ENCODE data around the gene LIME1.
A peak's percentile ranks its signal among the peaks of the same experiment; 100 is the strongest.
"Not testable (repeated sequence)": the region's sequence is repeated elsewhere in the genome, so short reads cannot be mapped to it uniquely, and the experiment has no call there.

Gene LIME1

GRCh38 chr20:63707558-63708300 is 28.7 kb upstream of the LIME1 start, which contains the start of the genes ARFRP1 and ZGPAT:
Gene ARFRP1, minus strand, starts transcription at chr20:63707976. Its CDS starts 885 bp downstream, at chr20:63707091.
Gene ZGPAT, plus strand, starts transcription at chr20:63708039. Its CDS starts 542 bp downstream, at chr20:63708581.
- DNase-seq (ENCODE audit: low read depth in 3 of 3), result peak; percentile 71 to 83 (median 73)

- DNase-seq (ENCODE audit: low read depth in 3 of 3), result no peak
Observed at GRCh38 chr20:63708301-63709148, 27.9 kb upstream of the LIME1 start.

GRCh38 chr20:63709149-63709527 is 27.3 kb upstream of the LIME1 start:
- no peak for DNase-seq (ENCODE audit: low read depth in 3 of 3)

GRCh38 chr20:63711085-63711645 is 25.3 kb upstream of the LIME1 start:
- no peak for DNase-seq (ENCODE audit: low read depth in 3 of 3)

DNA sequence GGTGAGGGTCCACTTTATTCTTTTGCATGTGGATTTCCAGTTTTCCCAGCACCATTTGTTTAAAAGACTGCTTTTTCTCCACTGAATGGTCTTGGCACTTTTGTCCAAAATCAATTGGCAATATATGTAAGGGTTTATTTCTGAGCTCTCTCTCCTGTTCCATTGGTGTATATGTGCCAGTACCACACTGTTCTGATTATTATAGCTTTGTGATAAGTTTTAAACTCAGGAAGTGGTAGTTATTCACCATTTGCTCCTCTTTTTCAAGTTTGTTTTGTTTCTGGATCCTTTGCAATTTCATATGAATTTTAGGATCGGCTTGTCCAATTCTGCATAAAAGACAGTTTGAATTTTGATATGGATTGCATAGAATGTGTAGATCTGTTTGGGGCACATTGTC is 24.3 kb upstream of the LIME1 start:
- no peak for DNase-seq (ENCODE audit: low read depth in 3 of 3)

GRCh38 chr20:63714858-63715257 is 21.6 kb upstream of the LIME1 start:
- no peak for DNase-seq (ENCODE audit: low read depth in 3 of 3)

- no peak for DNase-seq (ENCODE audit: low read depth in 3 of 3)
Observed at GRCh38 chr20:63718996-63719395, 17.5 kb upstream of the LIME1 start.

DNA sequence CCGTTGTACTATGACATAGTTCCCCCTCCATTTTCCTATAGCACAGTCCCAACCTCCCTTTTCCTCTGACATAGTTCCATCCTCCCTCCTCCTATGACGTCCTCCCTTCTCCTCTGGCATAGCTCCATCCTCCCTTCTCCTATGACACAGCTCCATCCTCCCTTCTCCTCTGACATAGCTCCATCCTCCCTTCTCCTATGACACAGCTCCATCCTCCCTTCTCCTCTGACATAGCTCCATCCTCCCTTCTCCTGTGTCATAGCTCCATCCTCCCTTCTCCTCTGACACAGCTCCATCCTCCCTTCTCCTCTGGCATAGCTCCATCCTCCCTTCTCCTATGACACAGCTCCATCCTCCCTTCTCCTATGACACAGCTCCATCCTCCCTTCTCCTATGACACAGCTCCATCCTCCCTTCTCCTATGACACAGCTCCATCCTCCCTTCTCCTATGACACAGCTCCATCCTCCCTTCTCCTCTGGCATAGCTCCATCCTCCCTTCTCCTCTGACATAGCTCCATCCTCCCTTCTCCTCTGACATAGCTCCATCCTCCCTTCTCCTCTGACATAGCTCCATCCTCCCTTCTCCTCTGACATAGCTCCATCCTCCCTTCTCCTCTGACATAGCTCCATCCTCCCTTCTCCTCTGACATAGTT is 13.4 kb upstream of the LIME1 start:
- DNase-seq (ENCODE audit: low read depth in 3 of 3), result not testable (repeated sequence)

- DNase-seq (ENCODE audit: low read depth in 3 of 3), result not testable (repeated sequence)
Observed at GRCh38 chr20:63730189-63730733, 6.2 kb upstream of the LIME1 start.

GRCh38 chr20:63731410-63731809 is 5.1 kb upstream of the LIME1 start:
- DNase-seq (ENCODE audit: low read depth in 3 of 3), result no peak

GRCh38 chr20:63732118-63733095 is 4.1 kb upstream of the LIME1 start:
- DNase-seq (ENCODE audit: low read depth in 3 of 3), result no peak

DNA sequence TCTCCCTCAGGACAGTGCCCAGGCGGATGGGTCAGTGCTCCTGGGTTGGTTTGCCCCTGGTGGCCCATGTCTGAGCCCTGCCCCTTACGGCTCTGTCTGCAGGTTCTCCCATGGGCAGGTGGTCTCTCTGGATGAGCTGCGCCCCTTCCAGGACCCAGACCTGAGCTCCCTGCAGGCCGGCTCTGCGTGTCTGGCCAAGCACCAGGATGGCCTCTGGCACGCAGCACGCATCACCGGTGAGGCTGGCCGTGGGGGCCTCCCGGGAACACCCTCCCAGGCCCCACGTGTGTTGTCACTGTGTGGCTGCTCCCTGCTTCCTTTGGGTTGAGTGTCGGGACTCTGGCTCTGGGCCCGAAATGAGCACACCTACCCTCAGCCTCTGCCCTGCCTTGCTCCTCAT is 3.3 kb upstream of the LIME1 start:
- DNase-seq (ENCODE audit: low read depth in 3 of 3), result no peak

DNA sequence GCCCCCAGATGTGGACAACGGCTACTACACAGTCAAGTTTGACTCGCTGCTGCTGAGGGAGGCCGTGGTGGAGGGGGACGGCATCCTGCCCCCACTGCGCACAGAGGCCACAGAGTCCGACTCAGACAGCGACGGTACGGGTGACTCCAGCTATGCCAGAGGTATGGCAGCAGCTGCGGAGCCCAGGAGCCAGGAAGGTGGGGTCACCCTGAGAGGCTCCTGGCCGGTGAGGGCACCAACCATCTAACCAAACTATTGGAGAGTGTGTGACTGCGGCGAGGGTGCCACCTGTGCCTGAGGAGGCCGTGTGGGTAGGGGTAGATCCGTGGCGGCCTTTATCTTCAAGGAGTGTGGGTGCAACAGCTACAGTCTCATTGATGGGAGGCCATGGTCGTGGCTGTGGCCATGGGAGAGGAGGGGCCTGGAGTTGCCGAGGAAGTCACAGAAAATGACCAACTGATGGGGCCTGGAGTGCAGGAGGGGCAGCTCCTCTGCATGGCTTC is 2.8 kb upstream of the LIME1 start:
- DNase-seq (ENCODE audit: low read depth in 3 of 3), result no peak

DNA sequence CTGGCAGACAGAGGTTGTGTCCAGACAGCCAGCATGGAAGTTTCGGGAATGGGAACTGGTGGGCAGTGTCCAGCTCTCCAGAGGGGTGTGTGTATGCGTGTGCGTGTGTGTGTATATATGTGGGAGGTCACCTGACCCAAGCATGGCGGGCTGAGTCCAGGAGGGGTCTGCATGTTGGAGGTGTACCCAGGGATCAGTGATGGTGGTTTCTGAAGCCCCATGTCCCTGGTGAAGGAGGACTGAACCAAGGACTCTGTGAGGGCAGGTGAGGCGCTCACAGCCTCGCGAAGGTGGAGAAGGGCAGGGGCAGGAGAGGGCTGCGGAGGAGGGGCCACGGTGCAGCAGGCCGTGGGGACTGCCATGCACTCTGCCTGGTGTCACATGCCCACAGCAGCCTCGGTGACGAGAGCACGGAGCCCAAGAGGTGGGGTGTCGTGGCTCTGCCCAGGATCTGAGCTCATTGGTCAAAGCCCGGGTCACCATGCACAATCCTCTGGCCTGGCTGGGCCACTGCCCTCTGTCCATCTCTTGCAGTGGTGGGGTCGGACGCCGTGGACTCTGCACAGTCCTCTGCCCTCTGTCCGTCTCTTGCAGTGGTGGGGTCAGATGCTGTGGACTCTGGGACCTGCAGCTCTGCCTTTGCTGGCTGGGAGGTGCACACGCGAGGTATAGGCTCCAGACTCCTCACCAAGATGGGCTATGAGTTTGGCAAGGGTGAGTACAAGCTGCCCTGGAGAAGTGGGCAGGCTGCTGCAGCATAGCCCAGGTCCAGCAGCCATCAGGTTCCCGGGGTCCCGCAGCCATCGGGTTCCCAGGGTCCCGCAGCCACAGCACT is 2.1 kb upstream of the LIME1 start:
- DNase-seq (ENCODE audit: low read depth in 3 of 3), result no peak

- no peak for DNase-seq (ENCODE audit: low read depth in 3 of 3)
Observed at GRCh38 chr20:63734946-63735858, 1.3 kb upstream of the LIME1 start.

DNA sequence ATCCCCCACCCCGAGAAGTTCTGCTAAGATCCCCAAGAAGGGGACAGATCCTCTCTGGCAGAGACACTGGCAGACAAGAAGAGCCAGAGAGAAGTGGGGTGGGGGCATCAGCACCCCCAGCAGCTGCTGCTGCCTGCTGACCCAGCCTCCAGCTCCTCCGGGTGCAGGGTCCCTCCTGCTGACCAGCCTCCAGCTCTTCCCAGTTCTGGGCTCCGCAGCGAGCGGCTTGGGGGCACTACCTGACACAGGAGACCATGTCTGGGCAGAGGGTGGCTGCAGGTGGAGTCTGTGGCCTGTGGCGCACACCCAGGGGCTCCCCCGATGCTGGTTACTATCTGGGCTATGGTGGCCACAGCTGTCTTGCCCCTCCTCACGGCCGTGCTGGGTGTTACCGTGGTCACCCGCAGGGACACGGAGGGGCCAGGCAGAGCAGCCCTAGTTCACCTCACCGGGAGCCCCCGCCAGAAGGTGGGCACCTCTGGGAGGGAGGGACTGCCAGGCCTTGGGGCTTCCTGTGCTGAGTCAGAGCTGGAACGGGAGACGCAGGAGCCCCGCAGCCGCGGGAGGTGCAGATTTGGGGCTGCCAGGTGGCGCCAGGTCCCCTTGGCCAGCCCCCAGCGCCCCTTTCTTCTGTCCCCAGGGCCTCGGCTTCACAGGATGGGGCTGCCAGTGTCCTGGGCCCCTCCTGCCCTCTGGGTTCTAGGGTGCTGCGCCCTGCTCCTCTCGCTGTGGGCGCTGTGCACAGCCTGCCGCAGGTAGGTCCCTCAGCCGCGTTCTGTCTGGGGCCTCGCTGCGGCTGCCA is 630 bp downstream of the LIME1 start:
- no peak for DNase-seq (ENCODE audit: low read depth in 3 of 3)

DNA sequence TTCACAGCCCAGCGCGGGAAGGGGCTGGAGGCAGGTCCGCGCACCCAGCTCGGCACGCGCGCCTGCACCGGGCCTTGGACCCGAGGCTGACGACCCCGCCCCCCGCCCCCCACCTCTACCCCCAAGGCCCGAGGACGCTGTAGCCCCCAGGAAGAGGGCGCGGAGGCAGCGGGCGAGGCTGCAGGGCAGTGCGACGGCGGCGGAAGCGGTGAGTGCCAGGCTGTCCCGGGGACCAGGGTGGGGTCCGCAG is 1.2 kb downstream of the LIME1 start:
- no peak for DNase-seq (ENCODE audit: low read depth in 3 of 3)
